Uterus (tissue), 2 donors: ENCODE results near the gene FPGS.

Experiments used
- CTCF ChIP-seq, 4 experiments: fragments of 200-600 bp in 2 of 4; fragments of 450-650 bp in 2 of 4; sonication (generic) in 2 of 4; IDR thresholded peaks; one replicate each; pipeline ENCODE4 v1.5.1; 2016 to 2019; ENCODE audit warnings: antibody characterized with exemption in 4 of 4, mild to moderate bottlenecking in 2 of 4, moderate library complexity in 1 of 4
- POLR2A ChIP-seq, 2 donors: fragments of 450-650 bp; IDR thresholded peaks; one replicate each; pipeline ENCODE4 v1.6.1; 2016; ENCODE audit warnings: antibody characterized with exemption in 2 of 2, mild to moderate bottlenecking in 1 of 2, moderate library complexity in 1 of 2

DNA sequence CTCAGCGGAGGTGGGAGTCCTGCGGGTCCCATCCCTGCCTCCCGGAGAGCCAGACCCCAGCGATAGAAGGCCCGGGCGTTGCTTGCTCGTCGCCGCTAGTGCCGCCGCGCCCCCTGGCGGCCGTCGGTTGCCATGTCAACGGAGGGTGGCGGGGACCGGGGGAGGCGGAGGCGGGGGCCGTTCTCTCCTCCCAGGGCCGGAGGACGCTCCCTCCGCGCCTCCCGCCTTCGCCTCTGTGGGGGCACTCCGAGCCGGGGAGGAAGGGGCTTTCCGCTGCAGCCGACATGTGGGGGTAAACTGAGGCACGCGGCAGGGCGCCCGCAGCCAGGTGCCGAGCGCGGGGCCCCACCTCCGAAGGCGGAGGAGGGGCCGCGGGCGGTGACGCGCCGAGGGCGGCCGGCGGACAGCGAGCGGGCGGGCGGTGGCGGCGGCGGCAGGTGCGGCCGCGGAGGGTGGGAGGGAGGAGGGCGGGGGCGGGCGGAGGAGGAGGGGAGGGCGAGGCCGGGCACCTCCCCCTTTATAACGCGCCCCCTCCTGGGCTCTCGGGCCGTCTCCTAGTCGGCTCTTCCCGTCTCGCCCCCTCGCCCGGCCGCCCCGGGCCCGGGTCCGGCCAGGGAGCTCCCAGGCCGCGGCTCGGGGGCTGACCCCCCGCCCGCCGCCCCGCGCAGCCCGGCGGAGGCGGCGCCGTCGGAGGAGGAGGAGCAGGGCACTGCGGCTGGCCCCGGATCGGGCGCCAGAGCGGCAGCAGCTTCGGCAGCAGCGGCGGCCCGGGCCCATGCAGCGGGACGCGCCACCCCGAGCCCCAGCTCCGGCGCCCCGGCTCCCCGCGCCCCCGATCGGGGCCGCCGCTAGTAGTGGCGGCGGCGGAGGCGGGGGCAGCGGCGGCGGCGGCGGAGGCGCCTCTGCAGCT is 17.4 kb upstream of the FPGS start:
- TF ChIP-seq CTCF (IDR thresholded peaks at IDR 0.05) (peak; percentile 89 to 97 (median 93)), POLR2A (IDR thresholded peaks at IDR 0.05) (no peak)
